ENCODE data around the gene TNS1. TPM values are rescaled to one million over a fixed set of nuclear protein-coding genes. Genes with fewer than 3 reads are reported as not detected.

The TNS1 gene
- total RNA-seq, 1 experiment from 2014 or later: 3.4 TPM

- Histone ChIP-seq H3K23me2 (ENCODE audit: insufficient read length, low read depth, low read length, poor library complexity, severe bottlenecking) (peaks cover 12% of the 10 kb centered on the region), H3K23ac (ENCODE audit: insufficient read length, low read depth, low read length) (no peak overlapping the region), H3K27me3 (ENCODE audit: insufficient read depth, low read length) (peaks cover 4% of the 10 kb centered on the region; the same call in 1 of the 2 replicates), H2BK12ac (ENCODE audit: insufficient read length, low read depth, low read length) (no peak overlapping the region), H3T11ph (ENCODE audit: low read length) (no peak overlapping the region), H3K79me1 (ENCODE audit: insufficient read depth, low read depth, low read length, poor library complexity, severe bottlenecking) (no peaks in the 10 kb centered on the region), H3K27ac (ENCODE audit: insufficient read length, low read depth, low read length) (no peak overlapping the region), H3K4me1 (ENCODE audit: insufficient read depth, low read length) (peaks cover 3% of the 10 kb centered on the region; the same call in 1 of the 2 replicates), H2BK15ac (ENCODE audit: low read depth, low read length) (no peak overlapping the region), H3K4ac (ENCODE audit: low read depth, low read length) (no peak overlapping the region), H4K8ac (replicated peaks; ENCODE audit: insufficient read length, low read depth, low read length) (no peak overlapping the region), H3K4me2 (ENCODE audit: insufficient read depth, insufficient read length, low read length) (peak overlapping the region; percentile 64), H4K20me1 (ENCODE audit: control insufficient read depth, insufficient read depth, insufficient read length) (no peaks in the 10 kb centered on the region), H4K91ac (ENCODE audit: insufficient read length, low read depth, low read length) (no peak overlapping the region), H3K14ac (ENCODE audit: insufficient read depth, low read length) (no peak overlapping the region), H2BK5ac (ENCODE audit: insufficient read length, low read length) (no peak overlapping the region), H3K79me2 (ENCODE audit: insufficient read depth, low read length) (no peaks in the 10 kb centered on the region), H2BK120ac (ENCODE audit: low read depth, low read length, poor library complexity, severe bottlenecking) (no peak overlapping the region), H2AK5ac (ENCODE audit: insufficient read length, low read length) (no peak overlapping the region), H3K18ac (ENCODE audit: insufficient read length, low read depth, low read length) (no peak overlapping the region), H3K9ac (ENCODE audit: extremely low read depth, insufficient read length, low read length) (no peak overlapping the region), H2AFZ (ENCODE audit: low read length) (no peak overlapping the region), H4K5ac (ENCODE audit: insufficient read length, low read depth, low read length) (no peak overlapping the region), H3K9me3 (ENCODE audit: control insufficient read depth, low read depth, low read length) (no peaks in the 10 kb centered on the region), H3K56ac (ENCODE audit: insufficient read length, low read depth, low read length) (no peak overlapping the region), H2BK20ac (ENCODE audit: low read depth, low read length, poor library complexity, severe bottlenecking) (no peak overlapping the region)
- no peak for TF ChIP-seq CTCF (conservative IDR thresholded peaks at IDR 0.05)
- Mint-ChIP-seq H3K27ac (peak overlapping the region in 1 of 3 experiments; percentile 2; a peak in 3 of 7 replicates), H3K9me3 (no peaks in the 10 kb centered on the region), H3K4me1 (peaks cover 8 to 20% of the 10 kb centered on the region in 2 experiments), H3K36me3 (ENCODE audit: insufficient read depth in 1 of 3, low read depth in 3 of 3) (peaks cover 0 to 8% (median 0%) of the 10 kb centered on the region in 3 experiments; a peak in 4 of 7 replicates), H3K27me3 (ENCODE audit: low read depth) (peaks cover 24% of the 10 kb centered on the region), H3K4me3 (peak overlapping the region in 1 of 2 experiments; percentile 81; a peak in 4 of 5 replicates)
- no peak for DNase-seq
- no CpG with 5 or more reads among the region's 10 CpGs for WGBS (ENCODE audit: extremely low coverage, insufficient read length, low lambda C conversion rate)
Measured at GRCh38 chr2:217979151-217979811, 23.5 kb downstream of the TNS1 start.
